ENCODE measurements around the gene MKLN1. TPM values are rescaled to one million over a fixed set of nuclear protein-coding genes. Genes with fewer than 3 reads are reported as not detected.

MKLN1 gene
- total RNA-seq, 1 donor from 2014 or later: 60.4 TPM

- Histone ChIP-seq H3K4me3 (no peak overlapping the region), H3K36me3 (no peaks in the 10 kb centered on the region), H3K9me3 (peaks cover 8% of the 10 kb centered on the region), H3K27me3 (ENCODE audit: low read depth) (no peaks in the 10 kb centered on the region), H3K27ac (no peak overlapping the region), H3K4me1 (peaks cover 17% of the 10 kb centered on the region)
- no peak for ATAC-seq
- DNase-seq: no peak
- intact Hi-C loops (cut with DNase I): no loop called here
- TF ChIP-seq CTCF (IDR thresholded peaks at IDR 0.05): no peak
Measured at GRCh38 chr7:131341690-131342089, 14.0 kb downstream of the MKLN1 start.

- Histone ChIP-seq H3K27ac (no peak overlapping the region), H3K36me3 (no peaks in the 10 kb centered on the region), H3K4me1 (peaks cover 30% of the 10 kb centered on the region), H3K27me3 (ENCODE audit: low read depth) (no peaks in the 10 kb centered on the region), H3K4me3 (no peak overlapping the region), H3K9me3 (no peaks in the 10 kb centered on the region)
- intact Hi-C loops (cut with DNase I): no loop called here
- peak in 1 of 2 donors; percentile 39 for ATAC-seq
- TF ChIP-seq CTCF (IDR thresholded peaks at IDR 0.05): no peak
- no peak for DNase-seq
Measured at GRCh38 chr7:131342864-131343442, 15.3 kb downstream of the MKLN1 start.

- Histone ChIP-seq H3K4me3 (no peak overlapping the region), H3K27me3 (ENCODE audit: low read depth) (no peaks in the 10 kb centered on the region), H3K36me3 (no peaks in the 10 kb centered on the region), H3K27ac (no peak overlapping the region), H3K9me3 (no peaks in the 10 kb centered on the region), H3K4me1 (peaks cover 33% of the 10 kb centered on the region)
- intact Hi-C loops (cut with DNase I): no loop called here
- ATAC-seq: peak; percentile 75 to 81
- no peak for DNase-seq
- no peak for TF ChIP-seq CTCF (IDR thresholded peaks at IDR 0.05)
Measured at GRCh38 chr7:131346885-131347592, 19.4 kb downstream of the MKLN1 start.

- Histone ChIP-seq H3K4me1 (peaks cover 39% of the 10 kb centered on the region), H3K4me3 (no peak overlapping the region), H3K36me3 (no peaks in the 10 kb centered on the region), H3K27ac (no peak overlapping the region), H3K9me3 (no peaks in the 10 kb centered on the region), H3K27me3 (ENCODE audit: low read depth) (no peaks in the 10 kb centered on the region)
- intact Hi-C loops (cut with DNase I): no loop called here
- no peak for DNase-seq
- TF ChIP-seq CTCF (IDR thresholded peaks at IDR 0.05): no peak
- ATAC-seq: no peak
Measured at GRCh38 chr7:131352032-131352431, 24.4 kb downstream of the MKLN1 start.

GRCh38 chr7:131354390-131354789 is 26.7 kb downstream of the MKLN1 start:
- no peak for TF ChIP-seq CTCF (IDR thresholded peaks at IDR 0.05)
- Histone ChIP-seq H3K27me3 (ENCODE audit: low read depth) (no peaks in the 10 kb centered on the region), H3K9me3 (no peaks in the 10 kb centered on the region), H3K27ac (no peak overlapping the region), H3K36me3 (no peaks in the 10 kb centered on the region), H3K4me3 (no peak overlapping the region), H3K4me1 (peaks cover 40% of the 10 kb centered on the region)
- ATAC-seq: no peak
- no peak for DNase-seq
- intact Hi-C loops (cut with DNase I): no loop called here
